HEK293 (cell line): ENCODE results near the gene USP3.

Source experiments
- CTCF ChIA-PET: fragments of 350-600 bp; formaldehyde crosslinking; extraction: SDS; loops from one replicate; lab custom pipeline; 2021; ENCODE audit warnings: antibody characterized with exemption; lab: Yijun Ruan, JAX
- POLR2A ChIA-PET: fragments of 300-600 bp; formaldehyde crosslinking; extraction: SDS; loops from one replicate; lab custom pipeline; 2020; ENCODE audit warnings: antibody characterized with exemption, inconsistent platforms; lab: Yijun Ruan, JAX
- H3K27ac ChIP-seq: fragments of 200-500 bp; sonication (Bioruptor generic); 2 replicates; pipeline ENCODE4 v1.5.1; 2014; ENCODE audit warnings: low read depth, low read length, control low read depth, inconsistent platforms; ENCODE audit errors: extremely low read depth
- H3K36me3 ChIP-seq, 2 experiments: fragments of 200-500 bp in 1 of 2; sonication (Bioruptor generic) in 1 of 2; 1 replicate in 1 of 2; 2 replicates in 1 of 2; pipeline ENCODE4 v1.5.1; 2014 to 2017; ENCODE audit warnings: inconsistent platforms in 2 of 2, low read length in 2 of 2; ENCODE audit not compliant: control insufficient read depth in 2 of 2, insufficient read depth in 1 of 2
- H3K4me1 ChIP-seq: fragments of 200-500 bp; sonication (Bioruptor generic); 2 replicates; pipeline ENCODE4 v1.5.1; 2014; ENCODE audit warnings: mild to moderate bottlenecking, low read length, inconsistent platforms; ENCODE audit not compliant: control insufficient read depth, insufficient read depth
- H3K4me3 ChIP-seq: 2 replicates; pipeline ENCODE4 v1.5.1; 2011; ENCODE audit warnings: low read depth, mild to moderate bottlenecking, control low read depth, low read length, moderate library complexity
- H3K9me3 ChIP-seq: fragments of 200-500 bp; sonication (Bioruptor generic); 2 replicates; pipeline ENCODE4 v1.5.1; 2014; ENCODE audit warnings: low read depth, low read length, inconsistent platforms; ENCODE audit not compliant: control insufficient read depth, insufficient read depth
- CTCF ChIP-seq: fragments of 450-650 bp; formaldehyde crosslinking; IDR thresholded peaks from 2 replicates; pipeline ENCODE4 v1.5.1; 2016; ENCODE audit warnings: missing biosample characterization, missing genetic modification characterization
- HOXC10 ChIP-seq: sonication (generic); formaldehyde crosslinking; IDR thresholded peaks from 2 replicates; pipeline ENCODE4 v1.8.1; 2023; ENCODE audit warnings: mild to moderate bottlenecking, missing genetic modification reagents
- MEIS1 ChIP-seq: sonication (generic); formaldehyde crosslinking; IDR thresholded peaks from 2 replicates; pipeline ENCODE4 v1.8.1; 2022; ENCODE audit warnings: missing genetic modification reagents, mild to moderate bottlenecking, borderline replicate concordance
- MYNN ChIP-seq: fragments of 450-650 bp; formaldehyde crosslinking; IDR thresholded peaks from 2 replicates; pipeline ENCODE4 v1.5.1; 2016; ENCODE audit warnings: missing biosample characterization, missing genetic modification characterization, borderline replicate concordance
- WT1 ChIP-seq: fragments of 450-650 bp; formaldehyde crosslinking; IDR thresholded peaks from 2 replicates; pipeline ENCODE4 v1.5.1; 2016; ENCODE audit warnings: missing biosample characterization, missing genetic modification characterization
- ZBTB1 ChIP-seq: fragments of 450-650 bp; formaldehyde crosslinking; IDR thresholded peaks from 2 replicates; pipeline ENCODE4 v1.5.1; 2016; ENCODE audit warnings: missing biosample characterization, missing genetic modification characterization
- ZBTB20 ChIP-seq: fragments of 450-650 bp; formaldehyde crosslinking; IDR thresholded peaks from 2 replicates; pipeline ENCODE4 v1.5.1; 2016; ENCODE audit warnings: missing biosample characterization, missing genetic modification characterization
- ZNF132 ChIP-seq: fragments of 450-650 bp; formaldehyde crosslinking; IDR thresholded peaks from 2 replicates; pipeline ENCODE4 v1.5.1; 2017; ENCODE audit warnings: missing biosample characterization, missing genetic modification characterization, borderline replicate concordance
- ZNF174 ChIP-seq: fragments of 450-650 bp; formaldehyde crosslinking; IDR thresholded peaks from 2 replicates; pipeline ENCODE4 v1.5.0; 2017; ENCODE audit warnings: missing biosample characterization, mild to moderate bottlenecking, missing genetic modification characterization
- ZNF274 ChIP-seq, 2 experiments: fragments of 200-500 bp in 1 of 2; fragments of 450-650 bp in 1 of 2; sonication (Bioruptor generic) in 1 of 2; formaldehyde crosslinking in 1 of 2; IDR thresholded peaks; 2 replicates each; pipeline versions ENCODE4 v1.5.1 to v1.6.1; 2014 to 2016; ENCODE audit warnings: borderline replicate concordance in 1 of 2, inconsistent platforms in 1 of 2, low read length in 1 of 2, missing biosample characterization in 1 of 2, missing genetic modification characterization in 1 of 2
- ZNF292 ChIP-seq: fragments of 450-650 bp; formaldehyde crosslinking; IDR thresholded peaks from 2 replicates; pipeline ENCODE4 v1.5.1; 2016; ENCODE audit warnings: low read depth, missing biosample characterization, missing genetic modification characterization, borderline replicate concordance
- ZNF398 ChIP-seq: fragments of 450-650 bp; formaldehyde crosslinking; IDR thresholded peaks from 2 replicates; pipeline ENCODE4 v1.5.1; 2017; ENCODE audit warnings: missing biosample characterization, missing genetic modification characterization
- ZNF501 ChIP-seq: fragments of 450-650 bp; formaldehyde crosslinking; IDR thresholded peaks from 2 replicates; pipeline ENCODE4 v1.5.1; 2016; ENCODE audit warnings: missing biosample characterization, missing genetic modification characterization
- ZNF670 ChIP-seq: fragments of 450-650 bp; formaldehyde crosslinking; IDR thresholded peaks from 2 replicates; pipeline ENCODE4 v1.5.1; 2016; ENCODE audit warnings: missing biosample characterization, missing genetic modification characterization, low read depth
- ZNF677 ChIP-seq: fragments of 450-650 bp; IDR thresholded peaks from 2 replicates; pipeline ENCODE4 v1.5.0; 2018; ENCODE audit warnings: missing biosample characterization, mild to moderate bottlenecking, missing genetic modification characterization, moderate library complexity
- ZNF701 ChIP-seq: fragments of 450-650 bp; formaldehyde crosslinking; IDR thresholded peaks from 2 replicates; pipeline ENCODE4 v1.5.1; 2016; ENCODE audit warnings: missing biosample characterization, missing genetic modification characterization
- ZNF785 ChIP-seq: fragments of 450-650 bp; formaldehyde crosslinking; IDR thresholded peaks from 2 replicates; pipeline ENCODE4 v1.5.1; 2016; ENCODE audit warnings: missing biosample characterization, missing genetic modification characterization
- ZSCAN30 ChIP-seq: fragments of 450-650 bp; IDR thresholded peaks from 2 replicates; pipeline ENCODE4 v1.5.1; 2018; ENCODE audit warnings: missing biosample characterization, mild to moderate bottlenecking, missing genetic modification characterization, moderate library complexity
- ZSCAN4 ChIP-seq: fragments of 450-650 bp; formaldehyde crosslinking; IDR thresholded peaks from 2 replicates; pipeline ENCODE4 v1.5.1; 2017; ENCODE audit warnings: missing biosample characterization, missing genetic modification characterization
- TF ChIP-seq, protein P1 (sequence below): fragments of 450-650 bp; formaldehyde crosslinking; IDR thresholded peaks from 2 replicates; pipeline ENCODE4 v1.5.1; 2016; ENCODE audit warnings: missing biosample characterization, missing genetic modification characterization
- TF ChIP-seq, protein P2 (sequence below): fragments of 450-650 bp; formaldehyde crosslinking; IDR thresholded peaks from 2 replicates; pipeline ENCODE4 v1.5.1; 2016; ENCODE audit warnings: missing biosample characterization, missing genetic modification characterization

USP3 gene

DNA sequence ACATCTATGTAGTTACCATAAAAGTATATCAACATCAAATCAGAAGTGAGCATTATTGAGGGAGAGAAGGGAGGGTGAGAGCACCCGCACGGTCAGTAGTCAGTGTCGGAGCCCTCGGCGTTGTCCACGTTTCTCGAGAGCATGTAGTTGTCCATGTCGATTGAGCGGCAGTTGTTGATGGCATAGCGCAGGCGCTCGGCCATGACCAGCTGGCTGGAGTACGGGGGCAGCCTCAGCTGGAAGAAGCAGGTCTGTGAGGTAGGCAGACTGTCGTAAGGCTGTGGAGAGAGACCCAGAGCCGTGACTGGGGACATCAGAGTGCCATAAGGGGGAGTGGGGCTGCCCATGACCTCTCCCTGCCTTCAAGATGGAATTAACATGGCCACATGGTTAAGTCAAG, 104.6 kb downstream of the USP3 start:
- POLR2A ChIA-PET, result no interaction called here
- Histone ChIP-seq H3K36me3 (peaks cover 0 to 32% of the 10 kb centered on the region in 2 experiments; a peak in 2 of 3 replicates), H3K4me1 (peaks cover 4% of the 10 kb centered on the region; the same call in 1 of the 2 replicates), H3K4me3 (no peak overlapping the region), H3K27ac (no peak overlapping the region), H3K9me3 (no peaks in the 10 kb centered on the region)
- CTCF ChIA-PET, result interaction anchor here (0.6 to 3.2 kb wide), 4 partner anchors 35 to 443 kb away, joined by 3 to 8 read pairs (median 3); no protein-coding TSS in a partner anchor
- TF ChIP-seq ZBTB1 (tag by site-specific recombination) (no peak), CTCF (tag by site-specific recombination) (no peak), ZNF501 (tag by site-specific recombination) (no peak), ZNF132 (tag by site-specific recombination) (no peak), ZSCAN30 (tag by site-specific recombination) (no peak), HOXC10 (CRISPR knock-in tag) (no peak), MEIS1 (CRISPR knock-in tag) (no peak), ZBTB20 (tag by site-specific recombination) (no peak), ZNF174 (no peak), ZNF292 (tag by site-specific recombination) (no peak), ZNF398 (tag by site-specific recombination) (no peak)
- TF ChIP-seq, protein P1, sequence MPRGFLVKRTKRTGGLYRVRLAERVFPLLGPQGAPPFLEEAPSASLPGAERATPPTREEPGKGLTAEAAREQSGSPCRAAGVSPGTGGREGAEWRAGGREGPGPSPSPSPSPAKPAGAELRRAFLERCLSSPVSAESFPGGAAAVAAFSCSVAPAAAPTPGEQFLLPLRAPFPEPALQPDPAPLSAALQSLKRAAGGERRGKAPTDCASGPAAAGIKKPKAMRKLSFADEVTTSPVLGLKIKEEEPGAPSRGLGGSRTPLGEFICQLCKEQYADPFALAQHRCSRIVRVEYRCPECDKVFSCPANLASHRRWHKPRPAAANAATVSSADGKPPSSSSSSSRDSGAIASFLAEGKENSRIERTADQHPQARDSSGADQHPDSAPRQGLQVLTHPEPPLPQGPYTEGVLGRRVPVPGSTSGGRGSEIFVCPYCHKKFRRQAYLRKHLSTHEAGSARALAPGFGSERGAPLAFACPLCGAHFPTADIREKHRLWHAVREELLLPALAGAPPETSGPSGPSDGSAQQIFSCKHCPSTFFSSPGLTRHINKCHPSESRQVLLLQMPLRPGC (tag by site-specific recombination), result no peak

DNA sequence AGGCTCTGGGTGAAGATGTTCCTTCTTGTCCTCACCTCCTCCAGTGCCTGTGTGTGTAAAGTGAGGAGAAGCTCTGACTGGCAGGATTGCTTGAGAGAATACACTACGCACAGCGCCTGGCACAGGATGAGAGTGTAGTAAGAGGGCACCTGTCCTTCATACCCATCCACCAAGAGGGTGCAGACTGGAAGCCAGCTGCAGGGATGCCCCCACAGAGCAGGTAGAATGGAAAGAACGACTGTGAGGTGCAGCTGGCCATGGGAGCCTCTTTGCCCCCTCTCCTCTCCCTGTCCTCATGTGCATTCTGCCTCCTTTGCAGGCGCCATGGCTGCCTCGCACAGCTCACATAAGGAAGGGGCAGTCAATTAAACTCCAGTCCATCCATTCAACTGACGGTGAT, 105.1 kb downstream of the USP3 start:
- ChIA-PET POLR2A (no interaction called here), CTCF (interaction anchor here (0.5 to 3.2 kb wide), 20 partner anchors 10 to 827 kb away, joined by 3 to 12 read pairs (median 4); no protein-coding TSS in a partner anchor)
- TF ChIP-seq ZNF701, result no peak
- no peak for TF ChIP-seq ZNF274 (IDR thresholded peaks at IDR 0.05; ENCODE audit: low read length)
- TF ChIP-seq ZNF274 (tag by site-specific recombination; IDR thresholded peaks at IDR 0.05; ENCODE audit: borderline replicate concordance), result no peak
- no peak for TF ChIP-seq WT1 (tag by site-specific recombination)
- no peak for TF ChIP-seq ZSCAN4 (tag by site-specific recombination)
- TF ChIP-seq MYNN, result no peak
- TF ChIP-seq, protein P2, sequence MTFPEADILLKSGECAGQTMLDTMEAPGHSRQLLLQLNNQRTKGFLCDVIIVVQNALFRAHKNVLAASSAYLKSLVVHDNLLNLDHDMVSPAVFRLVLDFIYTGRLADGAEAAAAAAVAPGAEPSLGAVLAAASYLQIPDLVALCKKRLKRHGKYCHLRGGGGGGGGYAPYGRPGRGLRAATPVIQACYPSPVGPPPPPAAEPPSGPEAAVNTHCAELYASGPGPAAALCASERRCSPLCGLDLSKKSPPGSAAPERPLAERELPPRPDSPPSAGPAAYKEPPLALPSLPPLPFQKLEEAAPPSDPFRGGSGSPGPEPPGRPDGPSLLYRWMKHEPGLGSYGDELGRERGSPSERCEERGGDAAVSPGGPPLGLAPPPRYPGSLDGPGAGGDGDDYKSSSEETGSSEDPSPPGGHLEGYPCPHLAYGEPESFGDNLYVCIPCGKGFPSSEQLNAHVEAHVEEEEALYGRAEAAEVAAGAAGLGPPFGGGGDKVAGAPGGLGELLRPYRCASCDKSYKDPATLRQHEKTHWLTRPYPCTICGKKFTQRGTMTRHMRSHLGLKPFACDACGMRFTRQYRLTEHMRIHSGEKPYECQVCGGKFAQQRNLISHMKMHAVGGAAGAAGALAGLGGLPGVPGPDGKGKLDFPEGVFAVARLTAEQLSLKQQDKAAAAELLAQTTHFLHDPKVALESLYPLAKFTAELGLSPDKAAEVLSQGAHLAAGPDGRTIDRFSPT (tag by site-specific recombination), result no peak
- TF ChIP-seq ZNF292 (tag by site-specific recombination), result no peak
- TF ChIP-seq ZNF785 (tag by site-specific recombination), result no peak
- TF ChIP-seq ZNF677 (tag by site-specific recombination), result no peak
- no peak for TF ChIP-seq ZNF670
- Histone ChIP-seq H3K36me3 (peaks cover 0 to 36% of the 10 kb centered on the region in 2 experiments; a peak in 2 of 3 replicates), H3K9me3 (no peaks in the 10 kb centered on the region), H3K4me1 (peaks cover 4% of the 10 kb centered on the region; the same call in 1 of the 2 replicates), H3K27ac (no peak overlapping the region), H3K4me3 (no peak overlapping the region)
